NCI-H510A treated with DMSO at 0.1 percent for 48 hours (cell line): Measurements from ENCODE around the gene SGPP1.
"Not testable (repeated sequence)": the region's sequence is repeated elsewhere in the genome, so short reads cannot be mapped to it uniquely, and the experiment has no call there.

Experiments used
- DNase-seq: peaks from one replicate; lab custom pipeline; 2025; lab: John Stamatoyannopoulos, UW

The SGPP1 gene

GRCh38 chr14:63727736-63728728, at the start of gene SGPP1:
SGPP1 (minus strand) TSS chr14:63728065; CDS start chr14:63727944, 121 bp downstream.
- peak; percentile 80 for DNase-seq

GRCh38 chr14:63777024-63777423, 49.2 kb upstream of the SGPP1 start:
- no peak for DNase-seq

- DNase-seq, result peak; percentile 21
These were observed 45.6 kb upstream of the SGPP1 start for GRCh38 chr14:63773504-63773903.

GRCh38 chr14:63770187-63770807, 42.4 kb upstream of the SGPP1 start:
- DNase-seq, result no peak

GRCh38 chr14:63766611-63767010, 38.7 kb upstream of the SGPP1 start:
- no peak for DNase-seq

GRCh38 chr14:63764620-63765139, 36.8 kb upstream of the SGPP1 start:
- no peak for DNase-seq

- DNase-seq, result peak; percentile 8
These were observed 36.2 kb upstream of the SGPP1 start for GRCh38 chr14:63764103-63764502.

GRCh38 chr14:63761351-63762117, 33.7 kb upstream of the SGPP1 start:
- DNase-seq, result no peak

GRCh38 chr14:63760014-63760413, 32.1 kb upstream of the SGPP1 start:
- DNase-seq, result no peak

GRCh38 chr14:63759456-63759855, 31.6 kb upstream of the SGPP1 start:
- DNase-seq, result no peak

- DNase-seq, result no peak
These were observed 29.3 kb upstream of the SGPP1 start for GRCh38 chr14:63757211-63757610.

- DNase-seq, result no peak
These were observed 24.7 kb upstream of the SGPP1 start for GRCh38 chr14:63752449-63753169.

GRCh38 chr14:63751076-63751475, 23.2 kb upstream of the SGPP1 start:
- DNase-seq, result not testable (repeated sequence)

GRCh38 chr14:63747846-63748245, 20.0 kb upstream of the SGPP1 start:
- no peak for DNase-seq

- no peak for DNase-seq
These were observed 18.1 kb upstream of the SGPP1 start for GRCh38 chr14:63745858-63746425.

- no peak for DNase-seq
These were observed 17.4 kb upstream of the SGPP1 start for GRCh38 chr14:63745272-63745671.

GRCh38 chr14:63737582-63738006, 9.7 kb upstream of the SGPP1 start:
- no peak for DNase-seq

GRCh38 chr14:63735720-63736119, 7.9 kb upstream of the SGPP1 start:
- no peak for DNase-seq

GRCh38 chr14:63730659-63731058, 2.8 kb upstream of the SGPP1 start:
- no peak for DNase-seq

GRCh38 chr14:63727231-63727735, 582 bp downstream of the SGPP1 start:
- DNase-seq, result peak; percentile 18

GRCh38 chr14:63726499-63726898, 1.4 kb downstream of the SGPP1 start:
- DNase-seq, result peak; percentile 25
